Natural killer cell treated with Interleukin-12 subunit alpha and Interleukin-12 subunit beta and Interleukin-15 and Interleukin-18, amount 100 ng/mL, for 72 hours (primary cell): ENCODE measurements around the gene PDE4B. TPM values are rescaled to one million over a fixed set of nuclear protein-coding genes. Genes with fewer than 3 reads are reported as not detected.

Experiments
- ATAC-seq, 2 donors: fragments of 150-1000 bp; cut with Tn5 transposase in 1 of 2; sonication (Bioruptor Pico), chemical (Tn5 transposase) in 1 of 2; 2 replicates each; pipeline ENCODE4 v1.10.0; 2021
- DNase-seq: peaks from one replicate; pipeline ENCODE4 v3.0.0; 2022; ENCODE audit warnings: low spot score
- H3K27ac Mint-ChIP-seq, 2 donors: 1 replicate in 1 of 2; 2 replicates in 1 of 2; pipeline ENCODE4 v1.8.0; 2022; ENCODE audit warnings: mixed read lengths in 2 of 2, mild to moderate bottlenecking in 1 of 2, moderate library complexity in 1 of 2
- H3K27me3 Mint-ChIP-seq, 2 donors: 1 replicate in 1 of 2; 2 replicates in 1 of 2; pipeline ENCODE4 v1.8.0; 2022; ENCODE audit warnings: mixed read lengths in 2 of 2
- H3K36me3 Mint-ChIP-seq: one replicate; pipeline ENCODE4 v1.8.0; 2022; ENCODE audit warnings: mixed read lengths
- H3K4me1 Mint-ChIP-seq, 2 donors: 1 replicate in 1 of 2; 2 replicates in 1 of 2; pipeline ENCODE4 v1.8.0; 2022; ENCODE audit warnings: low read depth in 2 of 2, mixed read lengths in 2 of 2, mild to moderate bottlenecking in 1 of 2
- H3K4me3 Mint-ChIP-seq: one replicate; pipeline ENCODE4 v1.8.0; 2022; ENCODE audit warnings: mixed read lengths
- H3K9me3 Mint-ChIP-seq: 2 replicates; pipeline ENCODE4 v1.8.0; 2022; ENCODE audit warnings: mixed read lengths
- total RNA-seq, 2 donors: library from RNA; stranded (reverse); gene quantifications; one replicate each; pipeline ENCODE4 v1.2.3, GENCODE V29; 2022

Gene PDE4B
- total RNA-seq, 2 donors from 2014 or later: 83.8 to 136 TPM

DNA sequence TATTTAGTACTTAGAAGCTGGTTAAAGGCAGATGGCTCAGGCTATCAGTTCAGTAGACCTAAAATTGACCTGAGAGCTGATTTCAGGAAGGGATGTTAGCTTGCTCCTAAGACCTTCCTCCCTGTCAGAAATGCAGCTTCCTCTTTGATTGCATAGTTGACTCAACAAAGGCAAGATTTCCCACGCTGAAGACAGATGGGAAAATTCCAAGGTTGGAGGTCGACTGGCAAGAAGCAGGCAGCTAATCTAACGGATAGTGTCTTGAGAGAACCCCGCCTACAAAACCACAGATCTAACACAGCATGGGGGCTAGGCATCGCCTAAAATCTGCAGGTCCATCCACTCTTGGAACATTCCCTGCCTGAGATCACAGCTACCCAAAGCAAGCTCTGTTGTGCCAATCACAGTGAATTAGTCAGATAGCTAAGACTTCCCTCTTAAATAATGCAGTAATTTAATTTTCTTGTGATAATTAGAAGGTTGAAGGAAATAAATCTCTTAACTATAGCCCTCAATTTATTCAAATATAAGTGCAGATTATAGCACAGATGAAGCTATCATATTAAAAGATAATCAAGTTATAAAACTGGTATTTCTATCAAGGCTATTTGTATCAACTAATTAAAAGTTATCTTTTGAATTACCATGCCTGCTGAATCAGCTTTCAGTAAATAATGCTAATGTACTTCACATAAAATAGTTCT lies 383.5 kb downstream of the PDE4B start:
- no peak overlapping the region for H3K27ac Mint-ChIP-seq
- no peaks in the 10 kb centered on the region for H3K9me3 Mint-ChIP-seq
- no peak for ATAC-seq
- DNase-seq: no peak
- H3K4me3 Mint-ChIP-seq: no peak overlapping the region
- H3K36me3 Mint-ChIP-seq: no peaks in the 10 kb centered on the region
- no peaks in the 10 kb centered on the region for H3K4me1 Mint-ChIP-seq
- no peaks in the 10 kb centered on the region for H3K27me3 Mint-ChIP-seq

DNA sequence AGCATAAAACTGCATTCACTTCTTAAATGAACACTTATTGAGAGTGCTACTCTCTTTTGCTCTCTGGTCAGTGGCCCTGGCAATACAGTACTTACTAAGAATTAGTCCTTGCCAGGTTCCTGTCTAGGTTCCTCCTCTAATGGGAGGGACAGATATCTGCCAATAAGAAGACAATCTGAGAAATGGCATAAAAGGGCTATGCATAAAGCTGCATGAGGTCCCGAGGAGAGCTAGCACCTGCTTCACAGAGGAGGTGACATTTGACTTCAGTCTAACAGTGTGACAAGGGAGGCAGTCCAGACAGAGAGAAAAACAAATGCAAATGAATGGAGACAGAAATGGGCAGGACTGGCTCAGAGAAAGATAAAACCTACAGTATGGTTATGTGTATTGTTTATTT lies 384.1 kb downstream of the PDE4B start:
- Mint-ChIP-seq H3K27me3 (no peaks in the 10 kb centered on the region), H3K27ac (no peak overlapping the region), H3K4me1 (no peaks in the 10 kb centered on the region), H3K4me3 (no peak overlapping the region), H3K36me3 (no peaks in the 10 kb centered on the region), H3K9me3 (no peaks in the 10 kb centered on the region)
- DNase-seq (no peak), ATAC-seq (no peak)

DNA sequence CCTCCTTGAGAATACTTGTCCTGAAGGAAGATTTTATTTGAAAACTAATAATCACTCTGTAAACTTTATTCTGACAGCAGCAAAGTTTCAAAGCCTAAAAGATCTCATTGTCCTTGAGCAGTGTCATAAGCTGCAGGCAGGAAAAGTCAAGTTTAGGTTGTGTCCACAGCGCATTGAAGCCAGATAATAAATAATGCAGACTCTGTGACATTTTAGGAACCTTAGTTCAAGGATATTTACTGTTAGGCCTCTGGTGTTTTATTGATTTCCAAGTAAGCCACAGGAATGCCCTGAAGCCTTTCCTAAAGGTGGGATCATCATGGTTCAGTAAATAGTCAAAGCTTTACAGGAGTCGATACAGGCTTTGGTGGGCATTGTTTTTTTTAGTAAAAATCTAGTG lies 384.8 kb downstream of the PDE4B start:
- H3K36me3 Mint-ChIP-seq: no peaks in the 10 kb centered on the region
- no peaks in the 10 kb centered on the region for H3K9me3 Mint-ChIP-seq
- DNase-seq (no peak), ATAC-seq (no peak)
- no peak overlapping the region for H3K27ac Mint-ChIP-seq
- H3K4me3 Mint-ChIP-seq: no peak overlapping the region
- no peaks in the 10 kb centered on the region for H3K27me3 Mint-ChIP-seq
- H3K4me1 Mint-ChIP-seq: no peaks in the 10 kb centered on the region

DNA sequence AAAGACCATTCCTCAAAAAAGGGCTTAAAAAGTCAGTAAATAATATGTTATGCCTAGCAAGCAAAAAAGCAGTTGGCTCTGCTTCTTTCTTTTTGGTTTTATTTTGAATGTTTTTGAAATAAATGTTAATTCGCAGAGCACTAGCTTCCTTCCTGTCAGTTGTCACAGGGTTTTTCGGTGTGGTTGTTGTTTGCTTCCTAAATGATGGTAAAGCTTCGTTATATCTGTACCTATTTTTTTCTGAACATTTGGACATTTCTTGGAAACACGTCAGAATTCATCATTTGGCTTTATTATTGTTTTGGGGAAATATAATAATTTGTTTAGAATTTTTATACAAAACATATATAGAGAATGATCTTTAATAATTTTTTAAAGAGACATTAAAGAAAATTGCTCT lies 389.3 kb downstream of the PDE4B start:
- Mint-ChIP-seq H3K4me3 (no peak overlapping the region), H3K4me1 (peaks cover 0 to 7% of the 10 kb centered on the region in 2 donors), H3K36me3 (no peaks in the 10 kb centered on the region), H3K27me3 (no peaks in the 10 kb centered on the region), H3K27ac (no peak overlapping the region), H3K9me3 (no peaks in the 10 kb centered on the region)
- DNase-seq: no peak
- no peak for ATAC-seq

DNA sequence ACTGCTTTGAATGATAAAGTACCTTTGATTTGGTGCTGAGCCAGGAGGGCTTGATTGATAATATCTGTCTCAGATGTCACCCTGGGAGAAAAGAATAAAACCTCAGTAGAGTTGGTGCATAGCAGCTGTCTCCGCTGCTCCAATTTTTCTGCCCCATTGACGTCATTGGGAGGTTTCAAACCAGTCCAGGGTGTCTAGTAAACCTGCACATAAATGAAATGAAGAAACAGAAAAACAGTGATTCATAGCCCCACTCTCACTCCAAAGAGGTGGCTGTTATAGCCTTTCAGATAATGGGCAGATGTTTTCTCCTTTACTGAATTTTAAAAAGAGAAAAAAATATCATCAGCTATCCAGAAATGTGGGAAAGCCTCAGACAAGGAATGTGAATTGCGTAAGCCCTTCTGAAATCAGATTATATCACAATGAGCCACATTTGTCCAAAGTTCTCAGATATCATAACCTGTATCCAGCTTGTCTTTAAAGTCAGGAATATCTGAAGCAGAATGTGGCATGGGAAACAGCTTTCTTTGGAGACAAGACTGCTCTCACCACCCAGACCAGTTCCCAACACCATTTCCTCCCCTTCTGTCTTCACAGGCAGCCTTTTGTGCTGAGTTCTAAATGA lies 390.0 kb downstream of the PDE4B start:
- Mint-ChIP-seq H3K27me3 (no peaks in the 10 kb centered on the region), H3K9me3 (no peaks in the 10 kb centered on the region), H3K4me1 (peaks cover 0 to 7% of the 10 kb centered on the region in 2 donors), H3K27ac (no peak overlapping the region), H3K4me3 (no peak overlapping the region), H3K36me3 (no peaks in the 10 kb centered on the region)
- ATAC-seq: peak in 1 of 2 donors; percentile 66
- no peak for DNase-seq

DNA sequence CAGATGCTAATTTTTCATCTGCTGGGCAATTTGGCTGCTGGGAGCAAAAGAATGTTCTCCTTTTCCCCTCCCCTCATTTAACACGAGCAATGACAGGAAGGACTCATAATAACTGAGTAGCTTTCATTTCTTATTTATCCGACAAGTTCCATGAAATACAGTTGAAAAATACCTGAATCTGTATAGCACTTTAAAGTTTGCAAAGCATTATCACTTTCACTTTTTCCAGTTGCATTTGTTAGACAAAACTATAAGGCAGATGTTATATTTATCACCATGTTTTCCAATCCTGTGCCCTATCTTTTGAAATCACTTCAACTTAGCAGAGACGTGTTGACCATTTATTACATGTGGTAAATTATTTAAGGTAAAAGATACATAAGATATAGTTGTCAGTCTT lies 390.7 kb downstream of the PDE4B start:
- no peak for ATAC-seq
- no peak for DNase-seq
- Mint-ChIP-seq H3K27ac (no peak overlapping the region), H3K4me1 (peaks cover 0 to 7% of the 10 kb centered on the region in 2 donors), H3K36me3 (no peaks in the 10 kb centered on the region), H3K9me3 (no peaks in the 10 kb centered on the region), H3K27me3 (no peaks in the 10 kb centered on the region), H3K4me3 (no peak overlapping the region)

DNA sequence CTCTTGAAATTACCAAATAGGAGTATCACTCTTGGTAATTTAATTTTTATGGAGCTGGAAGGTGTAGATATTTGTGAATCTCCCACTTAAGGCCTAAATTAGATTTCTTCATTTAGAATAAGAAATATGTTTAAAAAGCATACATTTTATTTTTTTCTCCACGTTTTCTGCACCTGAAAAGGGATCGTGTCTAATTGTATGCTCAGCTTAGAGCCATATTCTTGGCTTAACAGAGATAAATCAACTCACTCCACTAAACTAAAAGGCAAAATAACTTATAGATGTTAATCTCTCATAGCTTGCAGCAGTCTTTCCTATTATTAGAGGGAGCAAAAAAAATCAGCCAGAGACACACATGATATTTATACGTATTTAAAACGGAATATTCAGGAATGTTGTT lies 404.4 kb downstream of the PDE4B start:
- no peaks in the 10 kb centered on the region for H3K36me3 Mint-ChIP-seq
- H3K4me1 Mint-ChIP-seq: no peaks in the 10 kb centered on the region
- H3K4me3 Mint-ChIP-seq: no peak overlapping the region
- peaks cover 0 to 2% of the 10 kb centered on the region in 2 donors for H3K27me3 Mint-ChIP-seq
- ATAC-seq (no peak), DNase-seq (no peak)
- no peak overlapping the region for H3K27ac Mint-ChIP-seq
- H3K9me3 Mint-ChIP-seq: no peaks in the 10 kb centered on the region

DNA sequence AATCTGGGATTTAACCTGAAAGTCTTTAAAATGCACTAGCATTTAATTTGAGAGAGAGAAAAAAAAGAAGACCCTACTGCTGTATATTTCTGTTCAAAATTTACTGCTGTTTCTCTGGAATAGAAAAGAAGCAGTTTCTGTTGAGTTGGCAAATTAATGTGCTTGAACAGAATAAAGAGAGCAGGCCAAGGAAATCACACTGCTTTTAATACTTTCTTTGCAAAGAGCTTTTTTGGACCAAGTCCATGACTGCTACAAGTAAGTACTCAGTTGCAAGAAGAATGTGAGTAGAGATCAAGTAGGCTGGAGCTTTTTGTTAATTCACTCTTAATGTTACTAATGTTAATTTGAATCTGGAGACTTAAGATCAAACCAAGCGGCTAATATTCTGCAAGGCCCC lies 405.1 kb downstream of the PDE4B start:
- no peaks in the 10 kb centered on the region for H3K4me1 Mint-ChIP-seq
- H3K9me3 Mint-ChIP-seq: no peaks in the 10 kb centered on the region
- no peak overlapping the region for H3K27ac Mint-ChIP-seq
- H3K36me3 Mint-ChIP-seq: no peaks in the 10 kb centered on the region
- DNase-seq (no peak), ATAC-seq (no peak)
- no peaks in the 10 kb centered on the region for H3K27me3 Mint-ChIP-seq
- H3K4me3 Mint-ChIP-seq: no peak overlapping the region

DNA sequence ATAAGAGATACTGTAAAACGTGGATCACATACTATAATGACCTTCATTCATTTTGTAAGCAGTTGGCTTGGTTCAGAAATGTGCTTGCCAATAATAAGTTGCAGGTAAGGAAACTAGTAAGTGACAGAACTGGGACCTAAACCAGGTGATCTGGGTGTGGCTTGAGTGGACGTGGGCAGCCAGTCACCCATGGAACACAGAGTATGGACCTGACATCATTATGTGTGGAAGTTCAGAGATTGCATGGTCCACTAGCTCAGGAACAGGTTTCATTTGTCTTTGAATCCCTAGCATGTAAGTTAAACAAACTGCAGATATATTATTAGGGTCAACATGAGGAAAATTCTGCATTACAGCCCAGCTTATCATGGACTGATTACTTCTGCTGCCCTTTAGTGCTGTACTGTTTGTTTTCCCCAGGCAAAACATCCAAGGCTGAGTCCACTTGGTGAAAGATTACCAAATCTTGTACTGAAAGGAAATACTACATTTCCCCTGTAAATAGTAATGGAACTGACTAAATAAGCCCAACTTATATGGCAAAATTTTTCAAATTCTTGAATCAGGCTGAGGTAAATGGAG lies 414.0 kb downstream of the PDE4B start:
- Mint-ChIP-seq H3K36me3 (peaks cover 6% of the 10 kb centered on the region), H3K27ac (no peak overlapping the region), H3K4me3 (no peak overlapping the region), H3K4me1 (no peaks in the 10 kb centered on the region), H3K27me3 (peaks cover 10 to 22% of the 10 kb centered on the region in 2 donors), H3K9me3 (peaks cover 3% of the 10 kb centered on the region)
- DNase-seq: no peak
- no peak for ATAC-seq

DNA sequence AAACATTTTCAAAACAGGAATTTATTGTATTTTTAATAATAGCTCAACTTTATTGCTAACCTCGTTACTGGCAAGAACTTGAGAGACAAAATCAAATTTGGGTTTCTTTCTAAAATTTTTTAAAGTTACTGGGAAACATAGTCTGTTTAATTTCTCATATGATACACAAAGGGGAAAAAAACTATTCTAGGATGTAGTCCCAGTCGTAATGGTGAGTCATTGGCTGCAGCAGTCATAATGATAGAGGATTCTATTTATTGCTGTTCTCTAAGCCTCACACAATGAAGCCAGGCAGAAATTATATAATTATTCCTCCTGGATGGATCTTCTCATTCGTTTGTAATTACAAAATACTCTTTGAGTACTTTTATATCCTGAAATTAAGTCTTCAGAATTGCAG lies 414.8 kb downstream of the PDE4B start:
- Mint-ChIP-seq H3K4me3 (no peak overlapping the region), H3K36me3 (peaks cover 6% of the 10 kb centered on the region), H3K4me1 (no peaks in the 10 kb centered on the region), H3K27me3 (peaks cover 14 to 30% of the 10 kb centered on the region in 2 donors), H3K9me3 (peaks cover 3% of the 10 kb centered on the region), H3K27ac (no peak overlapping the region)
- ATAC-seq: no peak
- DNase-seq: no peak

DNA sequence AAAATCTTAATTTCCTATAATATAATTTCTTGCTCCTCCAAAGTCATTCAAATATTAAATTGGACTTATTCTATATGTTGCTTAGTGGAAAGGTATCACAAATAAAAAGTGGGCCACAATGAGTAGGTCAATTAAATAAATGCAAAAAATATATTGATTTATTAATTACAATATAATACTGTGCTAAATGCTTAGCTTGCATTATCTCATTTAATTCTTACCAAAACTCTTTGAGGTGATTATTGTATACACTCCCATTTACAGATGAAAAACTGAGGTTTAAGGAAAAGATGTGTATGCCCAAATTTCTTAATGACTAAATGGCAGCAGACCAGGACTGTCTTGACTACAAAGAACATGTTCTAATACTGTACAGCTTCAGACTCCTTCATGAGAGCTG lies 415.9 kb downstream of the PDE4B start:
- Mint-ChIP-seq H3K27ac (no peak overlapping the region), H3K4me1 (no peaks in the 10 kb centered on the region), H3K36me3 (peaks cover 1% of the 10 kb centered on the region), H3K4me3 (no peak overlapping the region), H3K27me3 (peaks cover 14 to 29% of the 10 kb centered on the region in 2 donors), H3K9me3 (peaks cover 3% of the 10 kb centered on the region)
- ATAC-seq (no peak), DNase-seq (no peak)

DNA sequence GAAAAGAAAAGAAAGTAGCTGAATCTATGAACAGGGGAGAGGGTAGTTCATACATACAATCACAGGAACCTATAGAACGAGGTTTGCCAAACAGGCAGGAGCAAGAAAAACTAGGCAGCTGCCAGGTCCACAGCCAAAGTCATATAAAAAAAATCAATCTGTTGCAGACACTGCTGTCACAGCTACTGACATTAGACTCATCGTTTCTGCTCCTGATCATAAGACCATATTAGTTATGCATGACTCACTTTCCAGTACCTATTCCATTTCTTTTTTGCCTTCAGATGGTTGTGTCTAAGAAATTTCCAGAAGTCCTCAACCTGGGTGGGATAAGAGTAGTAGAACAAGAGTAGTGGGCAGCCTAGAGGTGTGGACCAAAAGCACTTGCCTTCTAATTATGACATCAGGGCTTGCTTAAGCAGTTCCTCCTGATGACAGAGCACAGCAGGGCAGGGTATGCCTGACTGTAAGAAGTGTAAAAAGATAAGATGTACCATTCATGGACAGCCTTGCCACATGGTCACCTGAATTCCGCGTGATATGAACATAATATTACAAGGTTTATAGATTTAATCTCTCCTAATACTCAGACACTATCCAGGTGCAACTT lies 418.0 kb downstream of the PDE4B start:
- Mint-ChIP-seq H3K4me3 (no peak overlapping the region), H3K4me1 (peaks cover 4 to 11% of the 10 kb centered on the region in 2 donors), H3K36me3 (no peaks in the 10 kb centered on the region), H3K9me3 (no peaks in the 10 kb centered on the region), H3K27ac (no peak overlapping the region), H3K27me3 (peaks cover 11 to 22% of the 10 kb centered on the region in 2 donors)
- no peak for ATAC-seq
- no peak for DNase-seq

DNA sequence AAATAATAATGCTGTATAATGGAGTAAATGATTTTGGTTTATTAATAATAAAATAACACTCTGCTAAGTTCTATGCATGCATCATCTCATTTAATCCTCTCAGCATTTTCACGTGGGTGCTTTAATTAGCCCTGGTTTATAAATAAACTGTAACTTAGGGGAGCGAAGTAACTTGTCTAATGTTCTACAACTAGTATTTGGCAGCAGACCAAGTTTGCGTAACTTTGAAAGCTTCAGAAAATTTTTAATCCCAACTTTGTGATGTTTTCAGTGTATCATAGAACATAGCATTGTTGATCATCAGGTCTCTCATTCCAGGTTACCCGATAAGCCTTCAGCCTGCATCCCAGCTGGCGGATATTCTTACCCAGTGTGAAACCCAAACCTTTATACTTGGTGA lies 418.8 kb downstream of the PDE4B start:
- H3K36me3 Mint-ChIP-seq: no peaks in the 10 kb centered on the region
- H3K4me1 Mint-ChIP-seq: peaks cover 4 to 11% of the 10 kb centered on the region in 2 donors
- H3K9me3 Mint-ChIP-seq: no peaks in the 10 kb centered on the region
- no peak overlapping the region for H3K4me3 Mint-ChIP-seq
- peaks cover 8 to 14% of the 10 kb centered on the region in 2 donors for H3K27me3 Mint-ChIP-seq
- no peak for ATAC-seq
- no peak for DNase-seq
- H3K27ac Mint-ChIP-seq: no peak overlapping the region

DNA sequence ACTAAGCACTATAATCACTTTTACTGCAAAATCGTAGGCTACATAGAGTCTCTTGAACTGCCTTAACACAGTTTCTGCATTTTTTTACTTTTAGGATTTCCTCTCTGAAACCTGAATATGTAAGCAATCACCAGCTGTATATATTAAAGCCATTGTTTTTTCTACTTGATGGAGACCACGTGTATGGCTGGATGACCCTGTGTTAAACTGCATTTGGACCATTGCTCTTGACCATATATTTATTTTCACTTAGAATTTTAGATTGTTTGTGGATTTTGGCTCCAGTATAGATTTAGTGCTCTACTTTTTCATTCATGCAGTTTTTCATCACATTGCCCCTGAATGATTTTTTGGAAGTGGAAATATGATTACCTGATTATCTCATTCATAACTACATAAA lies 420.8 kb downstream of the PDE4B start:
- no peaks in the 10 kb centered on the region for H3K9me3 Mint-ChIP-seq
- peaks cover 4 to 11% of the 10 kb centered on the region in 2 donors for H3K27me3 Mint-ChIP-seq
- H3K36me3 Mint-ChIP-seq: no peaks in the 10 kb centered on the region
- no peak overlapping the region for H3K4me3 Mint-ChIP-seq
- DNase-seq (no peak), ATAC-seq (no peak)
- no peak overlapping the region for H3K27ac Mint-ChIP-seq
- H3K4me1 Mint-ChIP-seq: peaks cover 4 to 11% of the 10 kb centered on the region in 2 donors
